ENCODE data around the gene KSR1. TPM values are rescaled to one million over a fixed set of nuclear protein-coding genes. Genes with fewer than 3 reads are reported as not detected.

The KSR1 gene
- total and polyA plus RNA-seq, 9 of the 15 experiments (the other 6 are each of a cell fraction or from before 2014, with no cell fraction given): 1.4 to 51.7 (median 18.4) TPM

DNA sequence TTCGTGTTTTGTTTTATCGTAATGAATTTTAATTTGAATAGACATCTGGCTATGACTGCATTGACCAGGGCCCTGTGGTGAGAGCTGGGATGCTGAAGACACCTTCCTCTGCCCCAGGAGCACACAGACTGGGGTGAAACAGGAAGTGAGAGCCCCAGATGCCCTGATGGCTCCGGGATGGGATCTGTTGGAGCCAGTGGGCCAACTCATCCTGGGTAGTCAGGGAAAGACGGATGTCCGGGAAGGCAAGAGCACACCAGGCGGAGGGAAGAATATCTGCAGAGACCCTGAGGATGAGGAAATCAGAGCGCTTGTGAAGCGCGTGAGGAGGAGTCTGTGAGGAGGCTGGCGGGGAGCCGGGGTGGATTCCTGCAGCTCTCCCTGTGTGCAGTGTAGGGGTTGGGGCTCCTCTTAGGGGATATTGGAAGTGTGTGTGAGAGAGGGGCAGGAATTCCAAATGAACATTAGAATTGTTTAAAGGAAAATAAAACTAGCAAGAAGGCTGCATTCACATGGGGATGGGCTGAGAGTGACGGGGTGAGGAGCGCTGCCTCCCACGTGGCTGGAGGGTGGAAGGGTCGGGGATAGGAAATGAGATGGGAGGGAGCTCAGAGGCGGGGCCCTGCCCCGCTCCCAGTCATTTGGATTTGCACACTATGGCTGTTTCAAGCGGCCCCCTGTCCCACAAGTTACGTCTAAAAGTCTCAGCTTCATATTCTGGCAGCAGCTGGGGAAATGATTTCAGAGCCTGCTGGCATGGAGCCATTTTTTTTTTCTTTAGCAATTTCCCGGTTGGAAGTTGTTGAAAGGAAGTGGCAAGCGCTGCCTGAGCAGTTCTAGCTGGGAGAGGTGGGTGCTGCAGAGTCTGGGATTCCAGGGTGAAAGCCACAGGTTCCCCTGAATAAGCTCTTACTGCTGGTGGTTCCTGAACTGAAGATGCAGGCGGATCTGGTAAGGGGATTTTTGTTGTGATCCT is 103.5 kb downstream of the KSR1 start (continued):
- TF ChIP-seq NR0B1 (IDR thresholded peaks at IDR 0.05; ENCODE audit: partially characterized antibody): no peak
- TF ChIP-seq PHF21A (IDR thresholded peaks at IDR 0.05; ENCODE audit: borderline replicate concordance, low read depth): no peak
- no peak for TF ChIP-seq RBM25 (IDR thresholded peaks at IDR 0.05; ENCODE audit: low read depth, low read length, severe bottlenecking)
- TF ChIP-seq FOXM1 (IDR thresholded peaks at IDR 0.05; ENCODE audit: low read depth): no peak
- TF ChIP-seq FOXM1 (CRISPR knock-in tag; IDR thresholded peaks at IDR 0.05; ENCODE audit: low read depth): no peak
- TF ChIP-seq PTBP1 (IDR thresholded peaks at IDR 0.05; ENCODE audit: low read depth, low read length): no peak
- no peak for TF ChIP-seq ZNF212 (CRISPR knock-in tag; IDR thresholded peaks at IDR 0.05)
- TF ChIP-seq EHMT2 (IDR thresholded peaks at IDR 0.05): no peak
- peak; percentile 69; the same call in 1 of the 2 replicates for TF ChIP-seq MIER1 (IDR thresholded peaks at IDR 0.05; ENCODE audit: low read depth)
- TF ChIP-seq HDAC6 (IDR thresholded peaks at IDR 0.05; ENCODE audit: low read depth, low read length): no peak
- TF ChIP-seq FIP1L1 (IDR thresholded peaks at IDR 0.05; ENCODE audit: low read depth, low read length, poor library complexity, severe bottlenecking): no peak
- peak; percentile 45; the same call in 1 of the 2 replicates for TF ChIP-seq MYC (IDR thresholded peaks at IDR 0.05; ENCODE audit: low read depth, low read length)
- no peak for TF ChIP-seq MYC (CRISPR knock-in tag; IDR thresholded peaks at IDR 0.05; ENCODE audit: borderline replicate concordance, low read depth)
